HG03558 (cell line): Measurements from ENCODE around the gene RO60.
A peak's percentile ranks its signal among the peaks of the same experiment; 100 is the strongest.

ENCODE experiments used
- ATAC-seq: cut with Tn5 transposase; IDR thresholded peaks from one replicate; pipeline ENCODE4 v1.9.1; 2021; ENCODE audit warnings: moderate number of reproducible peaks; ENCODE audit not compliant: unreplicated experiment; ENCODE audit errors: extremely low read depth

The RO60 gene

DNA sequence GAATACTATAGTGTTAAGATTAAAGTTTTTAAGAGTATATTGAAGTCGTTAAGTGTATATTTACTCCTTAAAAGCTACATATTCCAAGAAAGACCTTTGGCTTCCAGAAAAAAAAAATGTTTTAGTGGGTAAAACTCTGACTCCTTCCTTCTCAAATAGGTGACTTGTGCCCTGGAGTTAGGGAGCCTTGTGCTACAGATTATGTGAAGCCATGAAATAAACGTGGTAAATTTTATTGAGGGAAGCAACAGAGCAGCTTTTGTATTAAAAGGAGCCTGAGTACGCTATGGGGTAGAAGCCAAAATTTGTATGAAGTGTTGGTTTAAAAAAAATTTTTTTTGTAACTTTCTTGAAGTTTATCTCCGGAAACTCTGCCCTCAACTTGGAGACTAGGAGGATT is 994 bp downstream of the RO60 start:
- no peak for ATAC-seq

DNA sequence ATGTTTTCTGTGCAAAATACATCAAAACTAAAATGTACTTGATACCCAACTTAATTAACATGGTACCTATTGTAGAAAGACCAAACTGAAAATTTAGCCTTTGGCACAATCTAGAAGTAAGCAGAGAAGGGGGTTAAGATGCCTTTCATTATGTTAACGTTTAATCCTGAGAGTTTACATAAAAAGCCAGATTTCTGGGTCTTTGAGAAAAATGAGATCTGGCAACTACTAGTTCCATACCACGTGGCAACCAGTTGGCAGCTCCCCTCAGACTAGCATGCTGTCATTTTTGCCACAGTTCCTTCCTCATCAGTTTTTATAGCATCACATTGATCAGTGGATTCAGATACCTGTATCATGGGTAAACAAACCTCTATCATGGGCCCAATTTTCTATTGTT is 1.5 kb downstream of the RO60 start:
- no peak for ATAC-seq

DNA sequence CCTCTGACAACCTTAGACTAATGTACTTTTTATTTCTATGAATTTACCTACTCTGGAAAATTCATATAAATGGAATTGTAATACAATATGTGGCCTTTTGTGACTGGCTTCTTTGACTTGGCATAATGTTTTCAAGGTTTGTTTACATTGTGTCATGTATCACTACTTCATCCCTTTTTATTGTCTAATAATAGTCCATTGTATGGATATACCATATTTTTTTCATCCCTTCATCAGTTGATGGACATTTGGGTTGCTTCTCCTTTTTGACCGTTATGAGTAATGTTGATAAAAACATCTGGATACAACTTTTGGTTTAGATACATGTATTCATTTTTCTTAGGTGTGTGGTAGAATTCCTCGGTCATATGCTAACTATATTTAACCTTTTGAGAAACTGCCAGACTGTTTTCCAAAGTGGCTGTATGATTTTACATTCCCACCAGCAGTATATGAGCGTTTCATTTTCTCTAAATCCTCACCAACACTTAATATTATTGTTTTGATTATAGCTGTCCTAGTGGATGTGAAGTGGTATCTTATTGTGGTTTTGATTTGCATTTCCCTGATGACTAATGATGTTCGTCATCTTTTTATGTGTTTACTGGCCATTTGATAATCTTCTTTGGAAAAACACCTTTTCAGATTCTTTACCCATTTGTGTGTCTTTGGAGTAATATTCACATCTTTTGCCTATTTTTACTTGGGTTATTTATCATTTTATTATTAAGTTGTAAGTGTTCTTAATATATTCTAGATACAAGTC is 3.5 kb downstream of the RO60 start:
- no peak for ATAC-seq

DNA sequence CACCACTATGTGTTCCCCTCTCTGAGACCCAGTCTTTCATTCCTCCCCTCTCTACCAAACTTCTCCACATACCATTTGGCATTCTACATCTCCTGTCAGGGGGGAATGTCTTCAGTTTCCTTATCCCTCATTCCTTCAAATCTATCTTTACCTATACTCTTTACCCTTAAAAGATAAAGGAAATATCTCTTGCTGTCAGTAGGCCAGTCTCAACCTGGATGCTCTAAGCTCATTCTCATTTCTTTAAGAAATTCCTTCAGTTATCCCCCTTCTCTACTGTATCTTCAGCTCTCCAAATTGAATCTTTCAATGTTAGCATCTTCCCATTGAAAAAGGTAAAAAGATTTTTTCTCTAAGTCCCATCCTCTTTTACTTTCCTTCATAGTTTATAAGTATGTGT is 6.5 kb downstream of the RO60 start:
- no peak for ATAC-seq

DNA sequence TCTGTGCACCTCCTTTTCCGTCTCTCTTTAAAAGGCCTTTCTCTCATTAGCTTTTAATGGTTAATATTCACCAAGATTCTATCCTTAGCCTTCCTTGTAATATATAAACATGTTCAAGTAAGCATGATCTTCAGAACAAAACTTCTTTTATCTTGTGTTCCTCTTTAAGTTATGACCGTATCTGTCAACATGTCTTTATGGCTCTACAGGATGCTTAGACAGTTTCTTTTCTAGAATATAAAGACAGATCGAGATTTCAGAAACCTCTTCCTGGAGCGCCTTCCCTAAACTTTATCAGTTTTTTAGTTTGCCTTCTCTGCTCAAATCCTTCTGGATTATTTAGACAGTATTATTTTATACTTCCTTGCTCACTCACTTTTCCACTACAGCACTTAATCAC is 7.2 kb downstream of the RO60 start:
- no peak for ATAC-seq

DNA sequence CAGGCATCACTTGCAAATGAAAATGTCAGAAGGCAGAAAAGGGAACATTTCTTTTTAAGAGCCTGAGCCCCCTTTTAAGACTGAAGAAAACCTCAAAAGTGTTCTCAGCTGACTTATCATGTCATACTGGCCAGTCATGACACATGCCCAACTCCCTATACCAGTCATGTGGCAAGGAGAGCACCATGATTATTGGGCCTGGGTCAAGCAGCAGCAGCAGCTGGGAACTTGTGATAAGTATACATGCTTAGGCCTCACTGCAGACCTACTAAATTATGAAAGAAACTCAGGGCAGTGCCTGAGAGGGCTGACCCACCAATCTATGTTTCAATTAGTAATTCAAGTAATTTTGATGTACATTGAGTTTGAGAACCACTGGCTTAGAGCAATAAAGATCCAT is 8.6 kb downstream of the RO60 start:
- ATAC-seq, result no peak

DNA sequence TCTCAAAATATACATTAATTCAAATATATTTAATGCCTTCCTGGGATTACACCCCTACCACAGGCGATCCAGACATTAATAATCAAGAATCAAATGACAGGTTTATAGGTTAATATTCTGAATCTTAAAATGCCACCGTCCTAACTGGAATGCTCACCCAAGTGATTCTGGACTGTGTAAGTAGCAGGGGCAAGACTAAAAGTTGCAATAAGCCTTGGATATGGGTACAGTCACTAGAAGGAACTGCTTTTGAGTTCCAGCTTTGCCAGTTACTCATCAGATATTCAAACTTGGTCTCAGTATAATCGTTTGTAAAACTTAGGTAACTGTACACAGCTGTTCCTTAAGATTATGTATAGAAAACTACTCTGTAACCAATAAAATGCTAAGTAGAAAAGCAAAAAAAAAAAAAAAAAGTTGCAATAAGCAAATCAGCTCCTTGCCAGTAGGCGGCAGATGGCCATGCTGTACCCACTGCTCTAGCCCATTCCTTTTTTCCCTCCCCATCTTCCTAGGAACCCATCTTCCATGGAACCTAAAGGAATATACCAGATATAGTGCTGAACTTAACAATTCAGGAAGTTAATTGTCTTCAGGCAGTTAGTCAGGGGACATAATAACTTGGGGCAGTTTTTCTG is 10.5 kb downstream of the RO60 start:
- no peak for ATAC-seq

DNA sequence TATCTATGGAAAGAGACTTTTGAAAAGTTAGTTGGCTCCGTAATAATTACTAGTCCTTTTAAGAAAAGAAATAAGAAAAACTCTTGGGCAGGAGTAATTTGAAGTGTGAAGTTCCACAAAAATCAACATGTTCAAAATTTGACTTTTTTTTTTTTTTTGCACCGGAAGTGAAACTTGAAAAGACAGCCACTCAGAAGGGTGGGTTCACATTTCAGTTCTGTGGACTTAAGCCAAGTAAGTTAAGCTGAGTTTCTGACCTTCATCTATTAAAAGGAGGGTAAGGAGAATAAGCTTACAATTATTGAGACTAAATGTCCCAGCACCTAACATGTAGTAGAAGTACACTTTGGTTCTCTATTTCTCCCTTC is 11.0 kb downstream of the RO60 start:
- ATAC-seq, result no peak

DNA sequence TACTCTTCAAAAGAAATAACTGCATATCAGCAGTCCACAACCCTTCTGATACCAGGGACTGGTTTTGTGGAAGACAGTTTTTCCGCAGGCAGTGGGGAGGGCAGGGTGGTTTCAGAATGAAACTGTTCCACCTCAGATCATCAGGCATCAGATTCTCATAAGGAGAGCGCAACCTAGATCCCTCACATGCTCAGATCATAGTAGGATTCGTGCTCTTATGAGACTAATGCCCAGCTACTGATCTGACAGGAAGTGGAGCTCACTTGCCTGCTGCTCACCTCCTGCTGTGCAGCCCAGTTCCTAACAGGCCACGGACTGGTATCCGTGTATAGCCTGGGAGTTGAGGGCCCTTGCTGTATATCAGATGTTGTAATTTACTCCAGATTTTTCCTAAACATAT is 11.5 kb downstream of the RO60 start:
- ATAC-seq, result no peak

DNA sequence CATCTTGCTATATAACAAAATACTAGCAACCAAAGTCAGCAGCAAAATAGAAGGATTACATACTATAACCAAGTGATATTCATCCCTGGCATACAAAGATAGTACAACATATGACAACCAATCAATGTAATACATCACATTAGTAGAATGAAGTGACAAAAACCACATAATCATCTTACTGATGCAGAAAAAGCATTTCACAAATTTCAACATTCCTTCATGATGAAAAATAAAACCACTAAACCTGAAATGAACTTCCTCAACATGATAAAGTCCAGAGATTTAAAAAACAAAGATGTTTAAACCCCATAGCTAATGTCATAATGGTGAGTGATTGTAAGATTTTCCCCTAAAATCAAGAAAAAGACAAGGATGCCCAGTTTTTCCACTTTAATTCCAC is 18.6 kb downstream of the RO60 start:
- no peak for ATAC-seq

DNA sequence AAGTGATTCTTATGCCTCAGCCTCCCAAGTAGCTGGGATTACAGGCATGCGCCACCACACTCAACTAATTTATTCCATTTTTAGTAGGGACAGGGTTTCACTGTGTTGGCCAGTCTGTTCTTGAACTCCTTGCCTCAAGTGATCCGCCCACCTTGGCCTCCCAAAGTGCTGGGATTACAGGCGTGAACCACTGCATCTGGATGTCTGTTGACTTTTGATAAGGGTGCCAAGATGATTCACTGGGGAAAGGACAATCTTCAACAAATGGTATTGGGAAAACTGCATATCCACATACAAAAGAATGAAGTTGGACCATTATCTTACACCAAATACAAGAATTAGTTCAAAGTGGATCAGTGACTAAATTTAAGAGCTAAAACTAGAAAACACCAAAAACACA is 19.8 kb downstream of the RO60 start:
- ATAC-seq, result no peak

DNA sequence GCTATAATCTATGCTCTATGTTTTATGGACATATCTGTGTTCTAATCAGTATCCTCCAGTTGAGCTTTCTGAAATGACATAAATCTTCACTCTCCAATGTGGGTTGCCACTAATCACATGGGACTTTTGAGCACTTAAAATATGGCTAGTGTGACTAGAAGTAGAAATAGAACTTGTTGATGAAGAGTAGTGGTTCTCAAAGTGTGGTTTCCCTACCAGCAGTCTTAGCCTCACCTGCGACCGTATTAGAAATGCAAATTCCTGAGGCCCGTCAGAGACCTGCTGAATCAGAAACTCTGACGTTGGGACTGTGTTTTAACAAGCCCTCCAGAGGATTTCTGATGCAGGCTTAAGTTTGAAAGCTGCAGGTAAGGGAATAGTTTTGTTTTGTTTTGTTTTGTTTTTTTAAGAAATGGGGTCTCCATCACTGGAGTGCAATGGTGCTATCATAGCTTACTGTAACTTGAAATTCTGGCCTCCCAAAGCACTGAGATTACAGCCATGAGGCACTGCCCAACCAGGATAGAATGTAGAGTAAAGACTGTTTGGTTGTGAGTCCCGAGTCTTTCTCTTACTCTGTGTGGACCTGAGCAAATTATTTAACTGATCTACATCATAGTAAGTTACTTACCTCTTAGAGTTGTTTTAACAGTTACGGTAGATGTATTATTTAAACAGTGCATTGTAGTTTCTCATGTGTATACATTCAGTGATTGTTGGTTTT is 24.1 kb downstream of the RO60 start:
- peak; percentile 92 for ATAC-seq

DNA sequence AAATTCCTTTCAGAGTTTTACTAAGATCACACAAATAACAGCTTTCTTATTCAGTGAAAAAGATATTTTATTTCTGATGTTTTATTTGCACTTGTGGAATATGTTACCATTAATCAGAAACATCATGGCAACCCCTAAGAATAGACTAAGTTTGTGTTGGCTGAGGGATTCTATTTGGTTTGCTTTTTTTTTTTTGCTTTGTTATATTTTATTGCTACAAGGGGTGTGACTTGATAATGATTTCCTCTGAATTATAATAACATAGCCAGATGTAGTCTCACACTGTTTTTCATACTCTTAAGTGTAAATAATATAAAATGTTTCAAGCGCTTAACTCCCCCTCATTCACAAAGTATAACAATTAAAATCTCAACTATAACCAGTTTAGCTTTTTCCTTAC is 25.9 kb downstream of the RO60 start:
- no peak for ATAC-seq

DNA sequence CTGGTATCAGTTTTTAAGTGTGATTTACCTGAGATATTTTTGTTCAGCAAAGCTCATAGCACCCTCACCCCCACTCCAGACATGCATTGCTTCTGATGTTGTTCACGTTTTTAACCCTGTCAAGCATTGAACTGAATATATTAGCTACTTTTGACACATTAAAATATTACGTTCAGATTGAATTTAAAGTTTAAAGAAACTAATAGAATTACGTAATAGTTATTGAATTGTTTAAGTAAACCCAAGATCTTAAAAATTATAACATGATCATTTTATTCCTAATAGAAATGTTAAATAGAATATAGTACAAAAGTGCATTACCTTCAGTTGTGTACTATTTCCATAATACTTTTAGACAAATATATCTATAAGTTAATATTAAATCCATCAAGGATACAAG is 26.9 kb downstream of the RO60 start:
- ATAC-seq, result no peak

DNA sequence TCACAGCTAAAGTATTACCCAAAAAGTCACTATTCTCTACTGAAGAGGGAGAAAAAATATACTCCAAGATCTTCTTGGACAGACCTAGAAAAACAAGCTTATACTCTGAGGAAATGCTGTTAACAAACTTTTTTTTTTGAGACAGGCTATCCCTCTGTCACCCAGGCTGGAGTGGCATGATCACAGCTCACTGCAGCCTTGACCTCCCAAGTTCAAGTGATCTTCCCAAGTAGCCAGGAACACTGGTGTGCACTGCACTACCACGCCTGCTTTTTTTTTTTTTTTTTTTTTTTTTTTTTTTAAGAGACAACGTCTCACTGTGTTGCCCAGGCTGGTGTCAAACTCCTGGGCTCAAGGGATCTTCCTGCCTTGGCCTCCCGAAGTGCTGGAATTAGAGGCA is 28.5 kb downstream of the RO60 start:
- ATAC-seq, result no peak

DNA sequence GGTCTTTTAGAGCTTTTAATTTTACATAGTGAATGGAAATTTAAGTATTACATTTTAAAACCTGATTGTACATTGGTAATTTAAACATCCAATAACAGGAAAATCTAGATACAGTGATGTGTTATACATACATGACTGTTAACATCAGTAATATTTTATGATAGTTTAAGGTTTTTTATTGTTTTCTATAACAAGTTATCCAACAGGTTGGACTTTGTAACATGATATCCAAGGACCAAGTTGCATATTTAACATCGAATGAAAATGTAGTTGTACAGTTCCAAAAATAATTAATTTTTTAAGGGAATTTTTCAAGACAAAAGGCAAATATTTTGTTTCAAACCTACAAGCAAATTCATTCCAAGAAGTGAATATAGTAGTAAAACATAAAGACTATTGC is 31.5 kb downstream of the RO60 start:
- no peak for ATAC-seq

DNA sequence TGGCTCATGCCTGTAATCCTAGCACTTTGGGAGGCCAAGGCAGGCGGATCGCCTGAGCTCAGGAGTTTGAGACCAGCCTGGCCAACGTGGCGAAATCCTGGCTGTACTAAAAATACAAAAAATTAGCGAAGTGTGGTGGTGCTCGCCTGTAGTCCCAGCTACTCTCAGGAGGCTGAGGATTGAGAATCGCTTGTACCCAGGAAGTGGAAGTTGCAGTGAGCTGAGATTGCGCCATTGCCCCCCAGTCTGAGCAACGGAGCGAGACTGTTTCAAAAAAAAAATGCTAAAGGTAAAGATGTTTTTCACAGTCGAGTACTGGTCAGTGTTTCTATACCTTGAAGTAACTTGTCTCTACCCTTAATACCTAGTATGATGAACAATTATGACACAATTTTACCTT is 34.7 kb downstream of the RO60 start:
- no peak for ATAC-seq

DNA sequence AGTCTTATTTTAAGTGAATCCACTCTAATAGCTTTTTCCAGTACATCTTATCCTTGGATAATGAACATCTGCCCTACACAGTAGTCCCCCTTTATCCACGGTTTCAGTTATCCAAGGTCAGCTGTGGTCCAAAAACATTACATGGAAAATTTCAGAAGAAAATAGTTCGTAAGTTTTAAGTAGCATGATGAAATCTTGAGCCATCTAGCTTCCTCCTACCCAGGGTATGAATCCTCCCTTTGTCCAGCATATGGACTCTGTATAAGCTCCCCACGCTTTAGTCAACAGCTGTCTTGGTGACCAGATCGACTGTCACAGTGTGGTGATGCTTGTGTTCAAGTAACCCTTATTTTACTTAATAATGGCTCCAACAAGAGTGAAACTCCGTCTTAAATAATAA is 43.2 kb downstream of the RO60 start:
- no peak for ATAC-seq

DNA sequence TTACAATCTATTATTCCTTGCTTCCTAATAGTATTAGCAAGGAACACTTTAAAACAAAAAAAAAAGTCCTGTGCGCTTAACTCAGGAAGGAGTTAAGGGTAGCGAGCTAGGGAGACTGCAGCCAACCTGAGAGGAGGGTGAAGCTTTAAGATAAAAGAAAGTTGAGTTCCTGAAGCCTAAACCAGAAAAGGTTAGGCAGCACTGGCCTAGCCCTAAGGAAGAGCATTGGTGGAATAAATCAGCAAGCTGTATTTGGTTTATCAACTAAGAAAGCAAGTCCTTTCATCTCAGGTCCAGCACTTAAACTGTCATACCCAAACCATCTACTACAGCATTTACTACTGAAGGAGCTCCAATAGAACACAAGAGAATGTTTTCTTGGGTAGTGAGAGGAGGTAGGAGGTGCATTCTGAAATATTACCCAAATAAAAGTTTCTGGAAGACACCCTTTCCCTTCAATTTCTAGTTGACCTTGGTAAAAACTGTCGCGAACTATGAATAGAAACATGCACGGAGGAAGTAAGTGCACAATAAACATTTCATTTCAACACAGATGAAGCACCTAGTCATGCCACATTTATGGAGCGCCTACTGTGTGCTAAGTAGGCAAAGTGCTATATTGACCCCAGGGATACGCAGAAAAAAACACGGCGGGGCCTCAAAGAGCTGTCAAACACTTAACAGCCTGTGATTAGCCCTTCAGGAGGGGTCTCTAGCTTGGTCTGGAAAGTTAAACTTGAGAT is 44.5 kb downstream of the RO60 start:
- ATAC-seq, result no peak

DNA sequence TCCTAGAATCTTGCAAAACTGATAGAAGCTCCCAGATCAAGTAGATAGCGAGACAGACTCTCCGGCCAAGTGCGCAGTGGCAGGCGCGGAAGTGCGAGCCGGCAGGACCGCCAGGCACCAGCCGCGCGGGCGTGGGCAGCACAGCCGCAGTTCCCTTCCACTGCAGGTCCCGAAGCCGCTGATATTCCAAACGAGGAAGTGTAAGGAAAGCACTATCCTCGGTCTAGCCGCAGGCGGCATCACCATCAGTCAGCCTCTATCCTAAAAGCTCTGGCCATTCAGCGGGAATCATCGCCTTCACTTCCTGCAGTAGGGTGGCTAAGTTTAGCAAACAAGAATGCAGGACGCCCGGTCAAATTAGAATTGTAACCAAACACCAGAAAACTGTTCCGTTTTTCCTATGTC is 45.1 kb downstream of the RO60 start:
- ATAC-seq, result no peak
